ENCODE data around the gene MCTP1. TPM values are rescaled to one million over a fixed set of nuclear protein-coding genes. Genes with fewer than 3 reads are reported as not detected.

MCTP1 gene
- total and polyA plus RNA-seq, 8 donors = 4.4 to 55.1 (median 5.9) TPM

DNA sequence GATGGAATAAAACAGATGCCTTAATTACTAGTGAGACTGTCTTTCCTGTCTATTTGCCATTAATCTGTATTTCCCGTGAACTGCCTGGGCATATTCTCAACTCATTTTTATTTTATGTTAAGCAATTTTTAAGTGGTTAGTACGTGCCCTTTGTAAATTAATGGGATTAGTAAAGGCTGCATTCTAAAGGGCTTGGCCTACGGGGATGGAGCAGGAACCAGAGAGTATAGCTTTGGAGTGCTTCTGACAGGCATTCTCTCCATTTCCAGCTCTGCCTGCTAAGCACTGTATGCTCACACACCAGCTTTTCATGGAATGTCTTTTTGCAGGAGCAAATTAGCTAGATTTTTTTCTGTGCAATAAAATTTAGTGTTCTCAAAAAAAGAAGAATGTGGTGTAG is 241.2 kb downstream of the MCTP1 start:
- H3K27me3 ChIP-seq = no peaks in the 10 kb centered on the region
- ATAC-seq = peak; percentile 46
- no peak for DNase-seq
- peaks cover 0 to 38% of the 10 kb centered on the region in 2 donors for H3K4me1 ChIP-seq
- H3K4me3 ChIP-seq = no peak overlapping the region
- intact Hi-C loops (cut with DNase I) = no loop called here
- H3K9me3 ChIP-seq = no peaks in the 10 kb centered on the region
- TF ChIP-seq, protein P1, sequence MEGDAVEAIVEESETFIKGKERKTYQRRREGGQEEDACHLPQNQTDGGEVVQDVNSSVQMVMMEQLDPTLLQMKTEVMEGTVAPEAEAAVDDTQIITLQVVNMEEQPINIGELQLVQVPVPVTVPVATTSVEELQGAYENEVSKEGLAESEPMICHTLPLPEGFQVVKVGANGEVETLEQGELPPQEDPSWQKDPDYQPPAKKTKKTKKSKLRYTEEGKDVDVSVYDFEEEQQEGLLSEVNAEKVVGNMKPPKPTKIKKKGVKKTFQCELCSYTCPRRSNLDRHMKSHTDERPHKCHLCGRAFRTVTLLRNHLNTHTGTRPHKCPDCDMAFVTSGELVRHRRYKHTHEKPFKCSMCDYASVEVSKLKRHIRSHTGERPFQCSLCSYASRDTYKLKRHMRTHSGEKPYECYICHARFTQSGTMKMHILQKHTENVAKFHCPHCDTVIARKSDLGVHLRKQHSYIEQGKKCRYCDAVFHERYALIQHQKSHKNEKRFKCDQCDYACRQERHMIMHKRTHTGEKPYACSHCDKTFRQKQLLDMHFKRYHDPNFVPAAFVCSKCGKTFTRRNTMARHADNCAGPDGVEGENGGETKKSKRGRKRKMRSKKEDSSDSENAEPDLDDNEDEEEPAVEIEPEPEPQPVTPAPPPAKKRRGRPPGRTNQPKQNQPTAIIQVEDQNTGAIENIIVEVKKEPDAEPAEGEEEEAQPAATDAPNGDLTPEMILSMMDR (IDR thresholded peaks at IDR 0.05) = no peak
- no peaks in the 10 kb centered on the region for H3K36me3 ChIP-seq
- peak overlapping the region in 1 of 2 donors; percentile 49 for H3K27ac ChIP-seq

DNA sequence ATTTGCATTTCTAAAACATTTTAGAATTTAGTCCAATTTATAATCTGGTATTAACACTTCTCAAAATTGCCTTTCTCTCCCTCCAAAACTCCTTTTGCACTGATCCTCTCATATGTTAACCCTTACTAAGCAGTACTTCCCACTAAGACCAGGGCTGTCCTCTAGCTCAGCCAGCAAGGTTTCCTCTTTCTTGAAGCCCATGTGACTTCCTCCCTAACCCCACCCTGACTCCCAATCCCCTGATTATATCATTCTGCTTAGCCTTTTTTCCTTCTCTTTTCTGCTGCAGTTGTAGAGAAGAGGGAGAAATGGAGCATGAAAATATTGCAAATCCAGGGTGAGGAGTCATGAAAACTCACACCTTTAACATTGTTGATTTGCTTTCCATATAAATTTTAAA is 241.7 kb downstream of the MCTP1 start:
- TF ChIP-seq, protein P1 (IDR thresholded peaks at IDR 0.05) = no peak
- Histone ChIP-seq H3K27me3 (no peaks in the 10 kb centered on the region), H3K36me3 (no peaks in the 10 kb centered on the region), H3K4me1 (peaks cover 0 to 34% of the 10 kb centered on the region in 2 donors), H3K27ac (peak overlapping the region in 1 of 2 donors; percentile 49), H3K4me3 (no peak overlapping the region), H3K9me3 (no peaks in the 10 kb centered on the region)
- DNase-seq = no peak
- intact Hi-C loops (cut with DNase I) = no loop called here
- peak; percentile 56 for ATAC-seq

- H3K27ac ChIP-seq = no peak overlapping the region
- peak; percentile 59 for ATAC-seq
- H3K36me3 ChIP-seq = no peaks in the 10 kb centered on the region
- no peaks in the 10 kb centered on the region for H3K9me3 ChIP-seq
- peaks cover 0 to 34% of the 10 kb centered on the region in 2 donors for H3K4me1 ChIP-seq
- DNase-seq = no peak
- TF ChIP-seq, protein P1 (IDR thresholded peaks at IDR 0.05) = no peak
- no peak overlapping the region for H3K4me3 ChIP-seq
- intact Hi-C loops (cut with DNase I) = no loop called here
- H3K27me3 ChIP-seq = no peaks in the 10 kb centered on the region
Measured at GRCh38 chr5:95042037-95042436, 242.9 kb downstream of the MCTP1 start.

- H3K27ac ChIP-seq = no peak overlapping the region
- TF ChIP-seq, protein P1 (IDR thresholded peaks at IDR 0.05) = no peak
Measured at GRCh38 chr5:95035891-95036685, 248.8 kb downstream of the MCTP1 start.

GRCh38 chr5:95032801-95033200 is 252.1 kb downstream of the MCTP1 start:
- Histone ChIP-seq H3K9me3 (peaks cover 0 to 10% of the 10 kb centered on the region in 2 donors), H3K4me1 (peaks cover 0 to 27% of the 10 kb centered on the region in 2 donors), H3K27ac (no peak overlapping the region), H3K36me3 (no peaks in the 10 kb centered on the region), H3K27me3 (no peaks in the 10 kb centered on the region), H3K4me3 (no peak overlapping the region)
- DNase-seq (no peak), ATAC-seq (no peak)
- TF ChIP-seq, protein P1 (IDR thresholded peaks at IDR 0.05) = no peak
- intact Hi-C loops (cut with DNase I) = no loop called here

More at GRCh38 chr5:95035891-95036685, 248.8 kb downstream of the MCTP1 start:
- Histone ChIP-seq H3K9me3 (peaks cover 0 to 10% of the 10 kb centered on the region in 2 donors), H3K4me3 (no peak overlapping the region), H3K27me3 (no peaks in the 10 kb centered on the region), H3K36me3 (no peaks in the 10 kb centered on the region), H3K4me1 (peaks cover 0 to 8% of the 10 kb centered on the region in 2 donors)
- intact Hi-C loops (cut with DNase I) = no loop called here
- no peak for DNase-seq
- peak; percentile 74 for ATAC-seq
